Stimulated activated CD4-positive, alpha-beta T cell treated with anti-CD3 and anti-CD28 coated beads, TNF-alpha, amount 100 ng/mL, for 24 hours (primary cell): ENCODE results near the gene PPP1R1B.

Source experiments
- DNase-seq, 3 experiments: peaks; one replicate each; pipeline ENCODE4 v3.0.0-alpha.2; 2020; ENCODE audit warnings: low read depth in 3 of 3

The PPP1R1B gene

GRCh38 chr17:39667262-39667944 is 40.7 kb downstream of the PPP1R1B start:
- DNase-seq, result no peak

- DNase-seq, result peak; percentile 40 to 75 (median 46)
These were observed 41.5 kb downstream of the PPP1R1B start, which contains the start of gene PNMT for GRCh38 chr17:39667945-39668924. PNMT (plus strand) TSS chr17:39668453; CDS start chr17:39668476, 23 bp downstream.

DNA sequence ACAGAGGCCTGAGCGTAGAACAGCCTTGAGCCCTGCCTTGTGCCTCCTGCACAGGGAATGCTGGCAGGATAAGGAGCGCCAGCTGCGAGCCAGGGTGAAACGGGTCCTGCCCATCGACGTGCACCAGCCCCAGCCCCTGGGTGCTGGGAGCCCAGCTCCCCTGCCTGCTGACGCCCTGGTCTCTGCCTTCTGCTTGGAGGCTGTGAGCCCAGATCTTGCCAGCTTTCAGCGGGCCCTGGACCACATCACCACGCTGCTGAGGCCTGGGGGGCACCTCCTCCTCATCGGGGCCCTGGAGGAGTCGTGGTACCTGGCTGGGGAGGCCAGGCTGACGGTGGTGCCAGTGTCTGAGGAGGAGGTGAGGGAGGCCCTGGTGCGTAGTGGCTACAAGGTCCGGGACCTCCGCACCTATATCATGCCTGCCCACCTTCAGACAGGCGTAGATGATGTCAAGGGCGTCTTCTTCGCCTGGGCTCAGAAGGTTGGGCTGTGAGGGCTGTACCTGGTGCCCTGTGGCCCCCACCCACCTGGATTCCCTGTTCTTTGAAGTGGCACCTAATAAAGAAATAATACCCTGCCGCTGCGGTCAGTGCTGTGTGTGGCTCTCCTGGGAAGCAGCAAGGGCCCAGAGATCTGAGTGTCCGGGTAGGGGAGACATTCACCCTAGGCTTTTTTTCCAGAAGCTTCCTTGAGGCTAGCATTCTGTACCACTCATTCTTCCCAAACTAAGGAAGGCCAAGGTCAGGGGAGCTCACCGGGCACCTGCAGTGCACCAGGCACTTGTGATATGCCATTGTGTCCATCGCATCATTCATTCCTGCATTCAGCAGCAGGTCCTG is 43.4 kb downstream of the PPP1R1B start:
- DNase-seq, result no peak

DNA sequence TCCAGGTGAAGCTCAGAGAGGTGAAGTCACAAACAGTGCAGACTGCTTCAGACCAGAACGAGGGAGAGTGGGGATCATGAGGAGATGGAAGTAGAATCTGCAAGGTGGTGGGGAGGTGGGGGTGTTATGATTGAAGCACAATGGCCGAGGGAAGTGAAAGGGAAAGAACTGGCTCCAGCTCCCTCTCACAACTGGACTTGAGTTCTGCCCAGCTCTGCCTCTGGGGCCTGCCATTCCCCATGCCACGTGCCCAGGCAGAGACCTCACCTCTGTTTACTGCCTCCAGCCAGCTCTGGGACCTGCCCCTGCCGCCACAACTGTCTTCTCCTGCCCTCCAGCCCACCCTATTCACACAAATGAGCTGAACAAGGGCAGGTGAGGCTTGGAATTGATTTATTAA is 44.0 kb downstream of the PPP1R1B start:
- no peak for DNase-seq

GRCh38 chr17:39671651-39672521 is 45.1 kb downstream of the PPP1R1B start:
- DNase-seq, result no peak

- DNase-seq, result no peak
These were observed 46.0 kb downstream of the PPP1R1B start for GRCh38 chr17:39672522-39673334.

DNA sequence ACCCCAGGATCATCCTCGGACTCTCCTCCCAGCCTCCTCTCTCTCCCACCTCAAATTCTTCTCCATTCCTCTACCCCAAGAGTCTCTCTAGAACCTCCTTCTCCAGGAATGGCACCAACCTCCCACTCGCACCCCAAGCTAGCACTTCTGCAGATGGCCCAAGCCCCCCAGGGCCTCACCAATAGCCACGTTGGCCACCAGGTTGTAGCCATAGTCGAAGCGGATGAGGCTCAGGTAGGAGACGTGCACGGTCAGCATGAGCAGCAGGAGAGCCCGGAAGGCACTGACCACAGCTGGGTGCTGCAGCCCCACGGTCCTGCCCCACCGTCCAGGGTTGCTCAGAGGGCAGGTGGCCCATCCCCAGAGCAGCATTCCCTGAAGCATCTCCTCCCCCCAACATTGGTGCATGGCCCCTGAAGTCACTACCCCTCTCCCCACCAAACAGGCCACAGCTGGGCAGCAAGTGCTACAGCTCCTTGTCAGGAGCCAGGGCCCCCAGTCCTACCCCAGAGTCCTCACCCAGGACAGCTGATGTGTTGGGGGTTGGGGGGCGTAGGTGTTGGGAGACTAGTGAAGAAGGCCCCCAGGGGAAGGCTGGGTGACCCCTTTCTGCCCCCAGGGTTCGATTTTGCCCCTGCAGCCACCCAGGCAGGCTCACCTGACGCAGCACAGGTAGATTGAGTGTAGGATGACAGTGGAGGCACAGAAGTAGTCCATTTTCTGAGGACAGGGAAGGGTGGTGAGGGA is 46.8 kb downstream of the PPP1R1B start:
- no peak for DNase-seq

GRCh38 chr17:39674179-39674578 is 47.4 kb downstream of the PPP1R1B start:
- DNase-seq, result no peak

GRCh38 chr17:39674702-39675389 is 48.1 kb downstream of the PPP1R1B start:
- DNase-seq, result no peak

GRCh38 chr17:39675390-39676082 is 48.8 kb downstream of the PPP1R1B start:
- DNase-seq, result no peak

DNA sequence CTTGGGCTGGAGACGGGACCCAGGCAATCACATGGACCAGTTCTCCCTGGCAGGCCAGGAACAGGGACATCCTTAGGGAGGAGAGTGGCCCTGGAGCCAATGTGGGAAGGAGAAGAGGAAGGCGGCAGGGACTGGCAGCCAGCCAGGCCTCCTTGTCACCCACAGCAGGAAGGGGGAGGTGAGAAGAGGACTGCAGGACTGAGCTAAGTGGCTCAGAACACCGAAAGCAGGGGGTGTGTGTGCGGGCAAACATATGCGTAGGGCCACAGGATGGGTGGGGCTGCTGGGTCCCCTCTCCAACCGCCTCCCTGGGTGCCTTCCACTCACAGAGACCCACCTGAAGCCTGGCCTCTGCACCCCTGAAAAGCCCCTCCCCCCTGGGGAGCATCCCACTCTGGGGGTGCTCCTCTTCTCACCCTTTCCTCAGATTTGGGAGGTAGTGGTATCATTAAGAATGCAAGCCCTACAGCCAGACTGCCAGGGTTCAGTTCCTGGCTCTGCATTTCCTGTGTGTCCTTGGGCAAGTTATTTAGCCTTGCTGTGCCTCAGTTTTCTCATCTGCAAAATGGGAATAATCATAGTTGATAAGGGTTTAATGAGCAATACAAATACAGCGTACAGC is 49.6 kb downstream of the PPP1R1B start:
- DNase-seq, result peak in 1 of 3 experiments; percentile 36

GRCh38 chr17:39677072-39677471 is 50.3 kb downstream of the PPP1R1B start:
- DNase-seq, result no peak

DNA sequence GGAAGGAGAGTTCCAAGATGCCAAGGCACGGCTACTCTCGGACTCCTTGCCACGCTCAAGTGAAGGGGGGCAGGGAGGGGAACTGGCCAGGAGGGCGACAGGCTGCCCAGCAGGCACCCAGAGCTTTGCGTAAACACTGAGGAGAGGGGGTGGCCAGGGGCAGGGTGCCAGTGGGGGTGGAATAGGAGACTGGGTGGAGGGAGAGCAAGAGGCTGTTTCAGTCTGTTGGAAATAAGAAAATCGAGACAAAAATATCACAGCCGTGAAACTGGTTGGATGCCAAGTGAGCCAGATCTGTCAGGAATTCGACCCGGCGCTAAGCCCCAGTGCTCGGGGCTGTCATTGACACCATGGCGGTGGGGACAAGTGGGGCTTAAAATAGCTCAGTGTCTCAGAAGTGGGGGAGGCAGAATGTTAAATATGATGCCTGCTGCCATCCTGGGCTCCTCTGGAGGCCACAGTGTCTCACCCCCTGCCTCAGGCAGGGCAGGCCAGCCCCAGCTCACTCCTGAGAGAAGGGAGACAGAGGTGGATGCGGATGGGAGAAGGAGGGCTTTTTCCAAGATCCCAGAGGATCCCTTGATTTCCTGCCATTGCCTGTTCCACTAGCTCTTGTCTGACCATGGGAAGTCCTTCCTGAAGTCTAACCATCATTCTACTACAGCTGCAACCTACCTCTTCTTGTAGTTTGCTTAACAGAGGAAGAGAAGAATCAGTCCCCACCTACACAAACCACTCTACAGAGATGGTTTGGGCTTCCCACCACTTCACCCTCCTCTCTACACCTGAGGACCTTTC is 51.0 kb downstream of the PPP1R1B start:
- DNase-seq, result no peak

DNA sequence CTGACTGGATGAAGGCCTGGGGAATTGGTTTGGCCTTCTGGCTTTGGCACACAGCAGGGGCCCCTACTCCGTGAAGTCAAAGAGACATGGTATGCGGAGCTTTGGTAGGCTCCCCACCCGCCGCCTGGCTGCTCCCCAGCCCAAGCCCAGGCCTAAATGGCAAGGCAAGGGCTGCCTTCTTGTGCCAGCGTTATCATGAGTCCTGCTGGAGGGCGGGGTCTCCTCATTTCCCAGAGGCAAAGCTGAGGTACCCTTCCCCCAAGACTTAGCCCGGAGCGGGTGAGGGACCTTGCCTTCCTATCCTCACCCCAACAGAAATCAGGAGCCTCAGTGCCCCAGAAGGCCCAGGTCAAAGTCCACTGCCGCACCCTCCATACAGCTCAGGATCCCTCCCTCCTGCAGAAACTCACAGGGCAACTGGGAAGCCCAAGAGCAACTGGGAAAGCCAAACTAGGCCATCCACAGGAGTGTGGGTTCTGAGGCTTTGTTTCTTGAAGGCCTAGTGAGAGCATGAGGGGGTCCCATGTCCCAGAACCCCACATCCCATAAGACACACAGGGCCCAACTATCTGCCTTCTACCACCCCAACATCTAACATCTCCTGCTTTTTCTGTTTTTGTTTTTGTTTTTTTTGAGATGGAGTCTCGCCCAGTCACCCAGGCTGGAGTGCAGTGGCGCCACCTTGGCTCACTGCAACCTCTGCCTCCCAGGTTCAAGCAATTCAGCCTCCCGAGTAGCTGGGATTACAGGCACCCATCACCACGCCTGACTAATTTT is 51.8 kb downstream of the PPP1R1B start:
- no peak for DNase-seq

- DNase-seq, result no peak
These were observed 52.9 kb downstream of the PPP1R1B start for GRCh38 chr17:39679521-39680192.
